HG03097 (cell line): Measurements from ENCODE around the gene ITGB5.
"Not testable (repeated sequence)": the region's sequence is repeated elsewhere in the genome, so short reads cannot be mapped to it uniquely, and the experiment has no call there.

ENCODE experiments used
- ATAC-seq: cut with Tn5 transposase; IDR thresholded peaks from one replicate; pipeline ENCODE4 v1.9.1; 2021; ENCODE audit not compliant: unreplicated experiment, low FRiP score

Gene ITGB5

GRCh38 chr3:124837730-124838186 is 49.4 kb downstream of the ITGB5 start:
- ATAC-seq: no peak

GRCh38 chr3:124837065-124837464 is 50.1 kb downstream of the ITGB5 start:
- ATAC-seq: no peak

- ATAC-seq: no peak
Measured at GRCh38 chr3:124836448-124836847, 50.7 kb downstream of the ITGB5 start.

- ATAC-seq: peak; percentile 87
Measured at GRCh38 chr3:124834723-124835718, 52.1 kb downstream of the ITGB5 start.

GRCh38 chr3:124833710-124834332 is 53.3 kb downstream of the ITGB5 start:
- ATAC-seq: no peak

- no peak for ATAC-seq
Measured at GRCh38 chr3:124832782-124833709, 54.1 kb downstream of the ITGB5 start.

- no peak for ATAC-seq
Measured at GRCh38 chr3:124831628-124832199, 55.5 kb downstream of the ITGB5 start.

GRCh38 chr3:124829819-124830554 is 57.2 kb downstream of the ITGB5 start:
- ATAC-seq: no peak

GRCh38 chr3:124829178-124829818 is 57.9 kb downstream of the ITGB5 start:
- ATAC-seq: no peak

- ATAC-seq: not testable (repeated sequence)
Measured at GRCh38 chr3:124827476-124828206, 59.5 kb downstream of the ITGB5 start.

- ATAC-seq: no peak
Measured at GRCh38 chr3:124826703-124827102, 60.5 kb downstream of the ITGB5 start.

GRCh38 chr3:124824286-124824915 is 62.8 kb downstream of the ITGB5 start:
- no peak for ATAC-seq

- no peak for ATAC-seq
Measured at GRCh38 chr3:124823648-124824047, 63.5 kb downstream of the ITGB5 start.

- no peak for ATAC-seq
Measured at GRCh38 chr3:124823206-124823605, 64.0 kb downstream of the ITGB5 start.

- no peak for ATAC-seq
Measured at GRCh38 chr3:124821356-124821755, 65.8 kb downstream of the ITGB5 start.

GRCh38 chr3:124818398-124819091 is 68.6 kb downstream of the ITGB5 start:
- ATAC-seq: no peak

GRCh38 chr3:124817079-124817478 is 70.1 kb downstream of the ITGB5 start:
- ATAC-seq: no peak
